SHP77 (cell line): Measurements from ENCODE around the gene NAV2.
A peak's percentile ranks its signal among the peaks of the same experiment; 100 is the strongest.

Experiments
- DNase-seq, 2 experiments: peaks; one replicate each; lab custom pipeline; 2025; lab: John Stamatoyannopoulos, UW

The NAV2 gene

GRCh38 chr11:19805827-19806226 is 93.2 kb downstream of the NAV2 start:
- DNase-seq: no peak

DNA sequence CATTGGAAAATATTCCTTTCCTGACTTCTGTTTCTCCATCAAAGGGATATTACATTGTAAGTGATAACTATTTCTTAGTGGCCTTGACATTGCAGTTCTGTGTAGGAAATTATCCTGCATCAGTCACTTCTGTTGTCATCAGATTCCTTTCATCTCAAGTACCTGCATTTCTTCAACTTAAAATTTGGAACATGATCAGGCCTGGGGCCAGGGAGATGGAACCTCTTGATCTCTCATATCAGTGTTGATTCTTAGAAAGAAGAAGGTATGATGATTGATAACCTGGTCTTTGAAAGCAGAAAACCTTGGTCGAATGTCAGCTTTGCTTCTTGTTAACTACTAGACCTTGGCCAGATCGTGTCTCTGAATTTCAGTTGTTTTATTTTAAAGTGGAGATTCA is 93.6 kb downstream of the NAV2 start:
- DNase-seq: no peak

GRCh38 chr11:19808076-19808911 is 95.7 kb downstream of the NAV2 start:
- no peak for DNase-seq

DNA sequence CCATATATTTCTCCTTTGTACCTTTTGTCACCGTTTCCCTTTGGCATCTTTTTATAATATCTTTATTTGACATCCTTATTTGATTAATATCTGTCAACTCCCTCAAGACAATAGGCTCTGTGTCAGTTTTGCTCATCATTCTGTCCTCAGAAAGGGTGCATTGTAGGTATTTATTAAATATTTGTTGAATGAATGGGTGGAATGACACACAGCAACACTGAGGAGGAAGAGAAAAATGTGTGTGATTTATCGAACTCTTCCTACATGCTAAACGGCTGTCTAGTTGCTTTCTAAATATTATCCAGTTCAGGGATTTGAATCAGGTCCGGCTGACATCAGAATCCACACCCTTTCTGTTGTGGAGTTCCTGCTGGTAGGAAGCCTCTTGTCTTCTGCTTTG is 98.2 kb downstream of the NAV2 start:
- no peak for DNase-seq

GRCh38 chr11:19811380-19811779 is 98.7 kb downstream of the NAV2 start:
- DNase-seq: no peak

DNA sequence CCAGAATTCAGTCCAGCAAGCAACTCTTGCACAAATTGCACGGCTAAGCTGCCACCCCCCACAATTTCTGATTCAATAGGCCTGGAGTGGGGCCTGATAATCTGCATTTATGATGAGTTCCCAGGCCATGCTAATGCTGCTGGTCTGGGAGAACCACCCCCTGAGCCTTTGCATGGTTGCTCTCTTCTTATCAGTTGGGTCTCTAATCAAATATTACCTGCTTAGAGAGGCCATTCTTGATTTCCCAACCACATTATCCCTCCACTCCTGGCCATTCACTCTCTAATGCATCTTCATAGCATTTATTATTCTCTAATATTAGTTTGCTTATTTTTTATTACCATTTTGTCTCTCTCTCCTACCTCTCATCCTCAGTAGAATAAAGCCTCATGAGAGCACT is 99.5 kb downstream of the NAV2 start:
- DNase-seq: no peak

GRCh38 chr11:19812710-19813109 is 100.1 kb downstream of the NAV2 start:
- DNase-seq: no peak

GRCh38 chr11:19813158-19813879 is 100.7 kb downstream of the NAV2 start:
- DNase-seq: no peak

GRCh38 chr11:19814421-19814820 is 101.8 kb downstream of the NAV2 start:
- no peak for DNase-seq

GRCh38 chr11:19816040-19816439 is 103.4 kb downstream of the NAV2 start:
- DNase-seq: no peak

DNA sequence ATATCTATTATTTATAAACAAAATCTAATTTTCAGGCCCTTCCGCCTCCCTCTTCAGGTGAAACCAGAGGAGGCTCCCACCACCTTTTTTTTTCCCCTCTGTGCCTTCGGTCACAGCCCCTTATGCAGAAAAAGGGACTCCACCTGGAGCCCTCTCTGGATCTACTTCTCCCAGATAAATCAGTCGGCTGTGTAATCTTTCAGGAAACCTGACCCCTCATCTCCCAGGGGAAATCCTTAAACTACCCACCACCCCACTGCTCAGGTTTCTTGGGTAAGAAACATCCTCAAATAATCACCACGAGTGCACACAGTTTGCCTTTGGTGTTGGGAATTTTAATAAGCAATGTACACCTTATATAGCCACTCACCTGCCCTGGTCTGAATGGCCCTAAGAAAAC is 104.2 kb downstream of the NAV2 start:
- no peak for DNase-seq

- no peak for DNase-seq
Measured at GRCh38 chr11:19817265-19817851, 104.7 kb downstream of the NAV2 start.

GRCh38 chr11:19817870-19818269 is 105.2 kb downstream of the NAV2 start:
- no peak for DNase-seq

DNA sequence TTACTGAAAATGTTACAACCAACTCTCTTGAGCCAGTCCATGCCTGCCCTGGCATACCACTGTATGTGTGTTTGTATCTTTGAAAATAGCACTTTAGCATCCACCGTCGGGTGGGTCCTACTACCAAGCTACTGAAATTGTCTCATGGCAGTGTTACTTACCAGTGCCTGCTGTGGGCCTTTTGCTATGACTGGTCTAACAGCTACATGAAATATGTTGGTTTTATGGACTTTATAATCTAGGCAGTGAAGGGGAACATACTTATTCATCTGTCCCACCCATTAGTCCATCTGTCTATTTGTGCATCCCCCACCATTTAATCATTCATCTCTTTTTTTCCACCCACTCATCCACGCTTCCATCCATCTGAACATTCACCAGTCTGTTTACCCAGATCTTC is 106.0 kb downstream of the NAV2 start:
- no peak for DNase-seq

GRCh38 chr11:19819148-19819547 is 106.5 kb downstream of the NAV2 start:
- peak; percentile 2 to 9 for DNase-seq

GRCh38 chr11:19820100-19820499 is 107.5 kb downstream of the NAV2 start:
- no peak for DNase-seq

GRCh38 chr11:19821412-19821875 is 108.8 kb downstream of the NAV2 start:
- DNase-seq: no peak

GRCh38 chr11:19821993-19822392 is 109.4 kb downstream of the NAV2 start:
- DNase-seq: no peak

DNA sequence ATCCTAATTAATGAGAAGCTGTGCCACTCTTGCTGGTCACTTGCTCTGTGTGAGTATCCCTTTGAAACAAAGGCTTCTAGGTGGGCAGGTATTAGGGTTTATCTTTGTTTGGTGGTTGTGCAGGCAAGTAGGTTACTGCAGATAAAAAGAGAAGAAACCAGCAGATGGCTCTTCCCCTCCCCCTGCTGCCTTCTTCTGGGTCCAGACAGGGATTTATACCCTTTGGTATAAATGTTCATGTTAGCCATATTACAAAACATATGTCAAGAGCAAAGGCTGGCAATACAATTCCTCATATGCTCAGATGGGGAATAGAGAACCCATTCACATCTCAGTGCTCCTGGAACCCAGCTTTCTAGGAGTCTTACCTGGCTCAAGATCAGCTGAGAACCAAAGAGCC is 109.9 kb downstream of the NAV2 start:
- no peak for DNase-seq

DNA sequence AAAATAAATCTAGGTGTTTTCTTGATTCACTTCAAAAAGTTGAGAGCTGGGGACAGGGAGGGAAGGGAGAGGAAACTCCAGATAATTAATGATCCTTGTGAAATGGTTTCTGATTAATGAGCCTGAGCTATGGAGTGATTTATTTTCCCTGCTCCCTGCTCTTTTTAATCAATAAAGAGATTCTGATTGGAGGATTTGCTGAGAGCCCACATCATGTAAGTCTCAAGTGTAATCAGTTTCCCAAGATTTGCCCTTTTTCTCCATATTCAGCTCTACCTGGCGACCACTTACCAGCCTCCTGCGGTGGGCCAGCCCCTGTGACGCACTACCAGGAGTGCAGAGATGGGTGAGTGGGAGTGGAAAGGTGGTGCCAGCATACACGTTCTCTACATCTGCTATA is 114.0 kb downstream of the NAV2 start:
- no peak for DNase-seq

- no peak for DNase-seq
Measured at GRCh38 chr11:19827399-19828135, 114.9 kb downstream of the NAV2 start.

DNA sequence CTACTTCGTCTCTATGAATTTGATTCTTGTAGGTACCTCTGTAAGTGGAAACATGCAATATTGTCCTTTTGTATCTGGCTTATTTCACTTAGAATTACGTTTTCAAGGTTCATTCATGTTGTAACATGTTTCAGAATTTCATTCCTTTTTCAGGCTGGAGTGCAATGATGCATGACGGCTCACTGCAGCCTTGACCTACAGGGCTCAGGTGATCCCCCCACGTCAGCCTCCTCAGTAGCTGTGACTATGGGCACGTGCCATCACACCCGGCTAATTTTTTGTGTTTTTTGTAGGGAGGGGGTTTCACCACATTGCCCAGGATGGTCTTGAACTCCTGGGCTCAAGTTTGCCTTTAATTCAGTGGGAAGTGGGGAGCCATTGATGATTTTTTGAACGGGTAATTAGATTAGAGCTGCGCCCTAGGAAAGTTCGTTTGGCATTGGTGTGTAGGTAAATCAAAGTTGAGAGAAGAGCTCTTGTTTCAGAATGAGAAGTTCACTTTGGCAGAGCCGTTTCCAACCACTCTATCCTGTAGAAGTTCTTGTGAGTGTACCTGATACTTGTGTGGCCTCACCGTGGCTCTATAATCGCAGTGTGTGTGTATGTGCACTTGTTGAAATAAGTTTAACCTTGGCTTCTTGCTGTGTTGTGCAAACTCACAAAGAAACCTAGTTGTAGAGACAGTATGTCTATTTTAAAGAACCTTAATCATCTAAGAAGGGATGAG is 115.9 kb downstream of the NAV2 start:
- no peak for DNase-seq
